BLaER1 treated with 17β-estradiol and CSF1 and Interleukin-3, amounts not matched to agents 10 nM and 100 nM (cell line): ENCODE results near the gene ADAMTS15.
A peak's percentile ranks its signal among the peaks of the same experiment; 100 is the strongest.

ENCODE experiments used
- H3K27ac ChIP-seq, 11 experiments: shearing (Covaris generic); formaldehyde crosslinking; 2 replicates each; pipeline ENCODE4 v1.8.1; 2022
- H3K27me3 ChIP-seq, 11 experiments: shearing (Covaris generic); formaldehyde crosslinking; 2 replicates each; pipeline ENCODE4 v1.8.1; 2022
- H3K36me3 ChIP-seq, 11 experiments: shearing (Covaris generic); formaldehyde crosslinking; 2 replicates each; pipeline ENCODE4 v1.8.1; 2022
- H3K4me1 ChIP-seq, 10 experiments: shearing (Covaris generic); formaldehyde crosslinking; 2 replicates each; pipeline ENCODE4 v1.8.1; 2022
- H3K4me2 ChIP-seq, 11 experiments: shearing (Covaris generic); formaldehyde crosslinking; 2 replicates each; pipeline ENCODE4 v1.8.1; 2022
- H3K4me3 ChIP-seq, 10 experiments: shearing (Covaris generic); formaldehyde crosslinking; 2 replicates each; pipeline ENCODE4 v1.8.1; 2022
- H3K9ac ChIP-seq, 11 experiments: shearing (Covaris generic); formaldehyde crosslinking; 2 replicates each; pipeline ENCODE4 v1.8.1; 2022
- H3K9me3 ChIP-seq, 11 experiments: shearing (Covaris generic); formaldehyde crosslinking; replicated peaks in 1 of 11; 2 replicates each; pipeline ENCODE4 v1.8.1; 2022
- H4K20me1 ChIP-seq, 11 experiments: shearing (Covaris generic); formaldehyde crosslinking; 2 replicates each; pipeline ENCODE4 v1.8.1; 2022
- Cebpa-rat ChIP-seq, 11 experiments: shearing (Covaris generic); IDR thresholded peaks; 2 replicates each; pipeline ENCODE4 v1.8.1; 2022

The ADAMTS15 gene

DNA sequence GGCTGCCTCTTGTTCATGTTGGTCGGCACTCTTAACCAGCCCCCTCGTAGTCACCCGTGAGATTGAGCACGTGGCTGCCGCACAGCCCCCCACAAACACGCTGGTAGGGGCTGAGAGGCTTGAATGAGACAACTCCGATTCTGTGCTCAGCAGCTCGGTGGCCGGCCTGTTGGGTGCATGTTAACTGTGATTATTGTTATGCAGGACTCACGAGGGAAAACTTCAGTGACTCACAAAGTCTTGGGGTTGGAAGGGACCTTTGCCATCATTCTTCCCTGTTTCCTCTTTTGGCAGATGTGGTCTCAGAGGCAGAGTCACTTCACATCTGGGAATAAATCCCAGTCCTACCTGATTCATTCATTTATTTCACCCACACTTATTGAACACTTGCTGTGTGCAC, 75.2 kb downstream of the ADAMTS15 start:
- Histone ChIP-seq H3K9ac (no peak overlapping the region), H3K27ac (no peak overlapping the region)

DNA sequence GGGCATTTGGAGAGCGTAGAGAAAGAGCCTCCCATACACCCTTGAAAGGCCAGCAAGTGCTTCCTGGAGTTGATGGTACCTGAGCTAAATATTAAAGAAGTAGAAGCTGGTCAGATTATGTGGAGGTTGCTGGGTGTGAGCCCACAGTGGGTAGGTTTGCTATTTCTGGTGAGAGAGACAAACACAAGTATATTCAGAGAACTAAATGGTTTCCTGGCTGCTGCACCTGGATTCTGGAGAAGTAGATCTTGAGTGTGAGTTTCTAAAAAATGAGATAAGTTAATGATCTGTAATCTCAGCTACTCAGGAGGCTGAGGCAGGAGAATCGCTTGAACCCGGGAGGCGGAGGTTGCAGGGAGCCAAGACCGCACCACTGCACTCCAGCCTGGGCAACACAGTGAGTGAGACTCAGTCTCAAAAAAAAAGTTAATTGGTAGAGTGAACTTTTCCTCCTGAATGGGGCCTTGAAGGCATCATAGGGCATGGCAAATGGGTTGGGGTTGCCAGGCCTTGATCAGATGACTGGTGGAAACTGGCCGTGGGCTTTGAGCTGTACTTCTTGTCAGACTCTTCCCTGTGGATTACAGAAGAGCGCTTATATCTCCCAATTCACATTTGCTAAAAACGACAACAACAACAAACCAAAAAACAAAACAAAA, 75.8 kb downstream of the ADAMTS15 start:
- no peaks in the 10 kb centered on the region for H3K27me3 ChIP-seq
- H3K9me3 ChIP-seq: peaks cover 0 to 29% (median 0%) of the 10 kb centered on the region in 11 experiments; a peak in 6 of 22 replicates
- no peak for TF ChIP-seq Cebpa-rat (IDR thresholded peaks at IDR 0.05)
- H3K27ac ChIP-seq: no peak overlapping the region
- H3K9ac ChIP-seq: no peak overlapping the region
- H3K4me1 ChIP-seq: peaks cover 13 to 50% (median 41%) of the 10 kb centered on the region in 10 experiments
- H3K36me3 ChIP-seq: no peaks in the 10 kb centered on the region
- no peak overlapping the region for H3K4me3 ChIP-seq
- no peak overlapping the region for H3K4me2 ChIP-seq
- no peaks in the 10 kb centered on the region for H4K20me1 ChIP-seq

More for the DNA sequence above, 75.2 kb downstream of the ADAMTS15 start:
- peak overlapping the region in 1 of 11 experiments; percentile 27; a peak in 3 of 22 replicates for H3K4me2 ChIP-seq
- no peaks in the 10 kb centered on the region for H4K20me1 ChIP-seq
- peaks cover 13 to 43% (median 35%) of the 10 kb centered on the region in 10 experiments for H3K4me1 ChIP-seq
- H3K36me3 ChIP-seq: no peaks in the 10 kb centered on the region
- H3K9me3 ChIP-seq: peaks cover 0 to 29% (median 0%) of the 10 kb centered on the region in 11 experiments; a peak in 6 of 22 replicates
- no peak overlapping the region for H3K4me3 ChIP-seq
- no peak for TF ChIP-seq Cebpa-rat (IDR thresholded peaks at IDR 0.05)
- no peaks in the 10 kb centered on the region for H3K27me3 ChIP-seq

DNA sequence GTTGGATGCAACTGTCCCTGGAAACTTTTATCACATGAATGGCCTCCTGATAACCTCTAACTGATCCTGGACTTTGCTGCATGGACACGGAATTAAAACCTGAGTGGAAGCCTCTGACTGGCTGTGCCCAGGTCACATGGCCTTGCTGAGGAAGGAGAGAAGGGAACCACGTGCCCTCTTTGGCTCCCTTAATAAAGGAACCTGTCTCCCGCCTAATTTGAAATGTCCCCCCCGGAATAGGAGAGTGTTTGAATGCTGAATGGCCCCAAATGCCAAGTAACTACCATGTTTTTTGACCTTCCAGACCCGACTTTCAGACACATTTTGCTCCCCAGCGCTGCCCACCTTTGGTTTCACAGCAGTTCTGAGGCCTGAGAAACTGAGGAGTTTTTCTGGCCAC, 76.9 kb downstream of the ADAMTS15 start:
- Histone ChIP-seq H3K27me3 (no peaks in the 10 kb centered on the region), H3K4me2 (peak overlapping the region in 9 of 11 experiments; percentile 19 to 91 (median 73); a peak in 17 of 22 replicates), H3K4me3 (no peak overlapping the region), H3K9ac (no peak overlapping the region), H3K36me3 (no peaks in the 10 kb centered on the region), H3K27ac (peak overlapping the region in 5 of 11 experiments; percentile 17 to 42 (median 27); a peak in 7 of 22 replicates), H3K9me3 (peaks cover 0 to 18% (median 0%) of the 10 kb centered on the region in 11 experiments; a peak in 6 of 22 replicates), H3K4me1 (peaks cover 13 to 51% (median 41%) of the 10 kb centered on the region in 10 experiments), H4K20me1 (no peaks in the 10 kb centered on the region)
- no peak for TF ChIP-seq Cebpa-rat (IDR thresholded peaks at IDR 0.05)
